Liver (tissue), 9 donors: Measurements from ENCODE around the gene TMEM131. TPM values are rescaled to one million over a fixed set of nuclear protein-coding genes. Genes with fewer than 3 reads are reported as not detected.

Source experiments
- DNase-seq: peaks from one replicate; pipeline ENCODE4 v3.0.0-alpha.2; 2017; ENCODE audit warnings: low spot score
- H3K27ac ChIP-seq, 2 donors: one replicate each; pipeline ENCODE4 v1.7.0; 2013; ENCODE audit warnings: inconsistent platforms in 2 of 2, low read length in 2 of 2, control low read depth in 1 of 2, low read depth in 1 of 2, mild to moderate bottlenecking in 1 of 2
- H3K27me3 ChIP-seq, 4 donors: one replicate each; pipeline versions ENCODE4 v1.6.1 to v1.7.0; 2013; ENCODE audit warnings: low read length in 3 of 4, inconsistent platforms in 1 of 4, mild to moderate bottlenecking in 1 of 4, moderate library complexity in 1 of 4; ENCODE audit not compliant: control insufficient read depth in 4 of 4, insufficient read depth in 4 of 4
- H3K36me3 ChIP-seq, 4 donors: one replicate each; pipeline versions ENCODE4 v1.6.1 to v1.7.0; 2013; ENCODE audit warnings: low read length in 3 of 4, mild to moderate bottlenecking in 3 of 4, low read depth in 1 of 4, moderate library complexity in 1 of 4; ENCODE audit not compliant: control insufficient read depth in 4 of 4, insufficient read depth in 3 of 4
- H3K4me1 ChIP-seq, 4 donors: one replicate each; pipeline versions ENCODE4 v1.6.1 to v1.7.0; 2013; ENCODE audit warnings: low read length in 3 of 4, mild to moderate bottlenecking in 3 of 4, moderate library complexity in 1 of 4; ENCODE audit not compliant: control insufficient read depth in 4 of 4, insufficient read depth in 4 of 4
- H3K4me3 ChIP-seq, 3 donors: one replicate each; pipeline versions ENCODE4 v1.6.1 to v1.7.0; 2013; ENCODE audit warnings: low read length in 3 of 3, control low read depth in 1 of 3, low read depth in 1 of 3, mild to moderate bottlenecking in 1 of 3
- H3K9ac ChIP-seq, 2 donors: one replicate each; pipeline ENCODE4 v1.7.0; 2013; ENCODE audit warnings: low read length in 2 of 2, mild to moderate bottlenecking in 2 of 2, moderate library complexity in 2 of 2, control low read depth in 1 of 2, low read depth in 1 of 2
- H3K9me3 ChIP-seq, 4 donors: one replicate each; pipeline versions ENCODE4 v1.6.1 to v1.7.0; 2013; ENCODE audit warnings: low read length in 3 of 4; ENCODE audit not compliant: control insufficient read depth in 4 of 4
- ATF3 ChIP-seq: IDR thresholded peaks from 2 replicates; pipeline ENCODE4 v1.6.1; 2016; ENCODE audit warnings: antibody characterized with exemption
- CTCF ChIP-seq: fragments of 150-350 bp; IDR thresholded peaks from 2 replicates; pipeline ENCODE4 v1.5.1; 2017; ENCODE audit warnings: improper control_type of control experiment, low read depth, low read length; ENCODE audit not compliant: missing input control
- FOXA1 ChIP-seq: IDR thresholded peaks from 2 replicates; pipeline ENCODE4 v1.6.1; 2016; ENCODE audit warnings: antibody characterized with exemption
- FOXA2 ChIP-seq: IDR thresholded peaks from 2 replicates; pipeline ENCODE4 v1.6.1; 2016; ENCODE audit warnings: antibody characterized with exemption
- GABPA ChIP-seq, 2 donors: IDR thresholded peaks in 1 of 2; conservative IDR thresholded peaks in 1 of 2; 2 replicates each; pipeline ENCODE4 v1.6.1; 2016; ENCODE audit warnings: antibody characterized with exemption in 2 of 2, mild to moderate bottlenecking in 1 of 2, moderate library complexity in 1 of 2
- HNF4A ChIP-seq, 2 donors: conservative IDR thresholded peaks; 2 replicates each; pipeline ENCODE4 v1.6.1; 2016; ENCODE audit warnings: antibody characterized with exemption in 2 of 2, mild to moderate bottlenecking in 2 of 2
- HNF4G ChIP-seq: IDR thresholded peaks from 2 replicates; pipeline ENCODE4 v1.6.1; 2016; ENCODE audit warnings: antibody characterized with exemption
- JUND ChIP-seq, 2 donors: IDR thresholded peaks; 2 replicates each; pipeline ENCODE4 v1.6.1; 2016; ENCODE audit warnings: antibody characterized with exemption in 2 of 2
- MAX ChIP-seq: IDR thresholded peaks from 2 replicates; pipeline ENCODE4 v1.6.1; 2016; ENCODE audit warnings: antibody characterized with exemption
- NR2F2 ChIP-seq: IDR thresholded peaks from 2 replicates; pipeline ENCODE4 v1.6.1; 2016; ENCODE audit warnings: antibody characterized with exemption
- RXRA ChIP-seq, 2 donors: IDR thresholded peaks; 2 replicates each; pipeline ENCODE4 v1.6.1; 2017 to 2018; ENCODE audit warnings: antibody characterized with exemption in 2 of 2, mild to moderate bottlenecking in 1 of 2
- SP1 ChIP-seq: IDR thresholded peaks from 2 replicates; pipeline ENCODE4 v1.6.1; 2018; ENCODE audit warnings: antibody characterized with exemption, mild to moderate bottlenecking
- TAF1 ChIP-seq: conservative IDR thresholded peaks from 2 replicates; pipeline ENCODE4 v1.6.1; 2016; ENCODE audit warnings: antibody characterized with exemption, mild to moderate bottlenecking
- YY1 ChIP-seq: IDR thresholded peaks from 2 replicates; pipeline ENCODE4 v1.6.1; 2016; ENCODE audit warnings: antibody characterized with exemption, mild to moderate bottlenecking
- ZBTB33 ChIP-seq: IDR thresholded peaks from 2 replicates; pipeline ENCODE4 v1.6.1; 2016; ENCODE audit warnings: antibody characterized with exemption
- WGBS: extraction: QIAGEN DNeasy Blood & Tissue Kit; methylation state at CpG from one replicate; pipeline ENCODE4 v1.1.7; 2013; 5-methylcytosine and 5-hydroxymethylcytosine counted together
- polyA plus RNA-seq, 2 donors: library from polyadenylated mRNA; stranded (reverse) in 1 of 2; unstranded in 1 of 2; fragments of 200-250 nt in 1 of 2; fragments of >200 nt in 1 of 2; fragmentation: Nextera tagmentation in 1 of 2; extraction: Ambion mirVana in 1 of 2; gene quantifications; one replicate each; pipeline versions ENCODE4 v1.2.1 to v1.2.3, GENCODE V29; 2013 to 2015
- total RNA-seq, 2 donors: library from RNA; depleted of rRNA; stranded (reverse); fragments of >200 nt; gene quantifications; one replicate each; pipeline ENCODE4 v1.2.3, GENCODE V29; 2014
- donor health status: healthy.
- donor health status: healthy.
- donor health status: healthy.
- donor health status: healthy.
- donor health status: healthy.

Gene TMEM131
- total and polyA plus RNA-seq, 4 donors: 6.1 to 22.8 (median 11.2) TPM

GRCh38 chr2:97737421-97738178 lies 258.1 kb downstream of the TMEM131 start:
- Histone ChIP-seq H3K4me3 (no peak overlapping the region), H3K4me1 (no peaks in the 10 kb centered on the region), H3K36me3 (no peaks in the 10 kb centered on the region), H3K27ac (no peak overlapping the region), H3K27me3 (no peaks in the 10 kb centered on the region), H3K9me3 (no peaks in the 10 kb centered on the region), H3K9ac (no peak overlapping the region)
- no peak for TF ChIP-seq HNF4A (conservative IDR thresholded peaks at IDR 0.05)
- no peak for TF ChIP-seq MAX
- no peak for TF ChIP-seq CTCF
- no peak for TF ChIP-seq GABPA (IDR thresholded peaks at IDR 0.05 in 1 of 2, conservative IDR thresholded peaks at IDR 0.05 in 1 of 2)
- TF ChIP-seq ZBTB33: no peak
- no peak for TF ChIP-seq HNF4G
- no peak for TF ChIP-seq NR2F2
- TF ChIP-seq FOXA2: no peak
- no peak for TF ChIP-seq FOXA1
- TF ChIP-seq TAF1: no peak
- TF ChIP-seq JUND (IDR thresholded peaks at IDR 0.05): no peak
- TF ChIP-seq RXRA (IDR thresholded peaks at IDR 0.05): no peak
- no peak for TF ChIP-seq SP1
- TF ChIP-seq ATF3: no peak
- WGBS: 92% methylated on average over 32 of the region's 32 CpGs
- no peak for DNase-seq

GRCh38 chr2:97736608-97737330 lies 259.0 kb downstream of the TMEM131 start:
- Histone ChIP-seq H3K4me3 (no peak overlapping the region), H3K36me3 (no peaks in the 10 kb centered on the region), H3K9me3 (no peaks in the 10 kb centered on the region), H3K27ac (no peak overlapping the region), H3K27me3 (no peaks in the 10 kb centered on the region), H3K4me1 (no peaks in the 10 kb centered on the region), H3K9ac (no peak overlapping the region)
- WGBS: 88% methylated on average over 20 of the region's 20 CpGs
- no peak for DNase-seq
- TF ChIP-seq YY1: no peak
- no peak for TF ChIP-seq CTCF
- no peak for TF ChIP-seq TAF1
